ENCODE results near the gene GPSM3. TPM values are rescaled to one million over a fixed set of nuclear protein-coding genes. Genes with fewer than 3 reads are reported as not detected.

GPSM3 gene
- total RNA-seq, 2 donors from 2014 or later: 12.9 to 25.0 TPM

DNA sequence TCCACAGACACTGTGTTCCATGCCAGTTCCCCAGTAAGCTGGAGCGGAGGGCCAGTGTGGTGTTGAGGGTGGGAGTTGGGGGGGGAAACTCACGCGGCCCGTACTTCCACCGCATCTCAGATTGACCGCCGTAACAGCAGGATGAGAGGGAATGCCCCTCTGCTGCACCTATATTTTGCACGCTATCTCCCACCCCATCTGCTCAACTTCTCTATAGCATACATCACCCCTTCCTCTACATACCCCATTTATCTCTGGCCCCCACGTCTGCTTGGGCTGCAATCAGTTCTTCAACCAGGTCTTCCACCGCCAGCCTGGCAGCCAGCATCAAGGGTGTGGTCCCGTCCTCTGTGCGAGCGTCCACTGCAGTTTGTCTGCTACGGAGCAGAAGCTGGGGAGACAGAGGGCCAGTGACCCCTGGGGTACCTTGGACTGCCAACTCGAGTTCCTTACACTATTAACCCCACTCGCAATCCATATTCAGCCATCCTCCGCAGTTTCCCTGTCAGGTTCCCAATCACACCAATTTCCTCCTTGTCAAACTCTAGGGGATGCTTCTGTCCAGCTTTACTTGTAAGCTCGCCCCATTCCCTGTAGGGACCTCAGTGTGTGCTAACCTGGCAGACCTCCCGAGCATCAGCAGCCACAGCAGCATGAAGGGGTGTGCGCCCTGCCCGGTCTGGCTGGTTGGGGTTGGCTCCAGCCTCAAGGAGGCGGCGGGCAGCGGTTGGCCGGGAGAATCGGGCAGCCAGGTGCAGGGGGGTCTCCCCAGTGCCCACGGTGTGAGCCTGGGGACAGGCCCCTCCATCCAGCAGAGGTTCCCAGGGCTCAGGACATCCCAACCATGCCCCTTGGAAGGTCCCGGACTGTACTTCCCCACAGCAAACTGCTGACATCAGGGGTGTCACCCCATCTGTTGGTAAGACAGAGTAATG is 4.5 kb upstream of the GPSM3 start:
- Histone ChIP-seq H3K4me1 (ENCODE audit: control insufficient read depth, insufficient read depth, low read length) (peaks cover 4% of the 10 kb centered on the region), H3K4me3 (ENCODE audit: low read length) (peak overlapping the region; percentile 93), H3K36me3 (ENCODE audit: control insufficient read depth, insufficient read depth, low read length) (no peaks in the 10 kb centered on the region), H3K27me3 (ENCODE audit: control insufficient read depth, insufficient read depth, low read length, poor library complexity, severe bottlenecking) (no peaks in the 10 kb centered on the region), H3K27ac (ENCODE audit: low read depth, low read length) (peak overlapping the region; percentile 100), H3K9me3 (ENCODE audit: control insufficient read depth, low read length) (no peaks in the 10 kb centered on the region), H3K9ac (ENCODE audit: extremely low read depth, low read length, poor library complexity, severe bottlenecking) (peak overlapping the region; percentile 98)
- peak overlapping the region; percentile 100 for H3K27ac Mint-ChIP-seq
- no peaks in the 10 kb centered on the region for H3K36me3 Mint-ChIP-seq (ENCODE audit: low read depth)
- WGBS, 2 experiments (ENCODE audit: insufficient coverage in 1 of 2, insufficient read length in 1 of 2): 82 to 84% methylated on average over 9 to 27 of the region's 28 CpGs
- H3K9me3 Mint-ChIP-seq: no peaks in the 10 kb centered on the region
- peaks cover 10% of the 10 kb centered on the region for H3K27me3 Mint-ChIP-seq (ENCODE audit: insufficient read depth)
- peak overlapping the region; percentile 87 for H3K4me3 Mint-ChIP-seq
- H3K4me1 Mint-ChIP-seq: peaks cover 16% of the 10 kb centered on the region
- no peak for DNase-seq
- TF ChIP-seq CTCF (conservative IDR thresholded peaks at IDR 0.05): no peak

DNA sequence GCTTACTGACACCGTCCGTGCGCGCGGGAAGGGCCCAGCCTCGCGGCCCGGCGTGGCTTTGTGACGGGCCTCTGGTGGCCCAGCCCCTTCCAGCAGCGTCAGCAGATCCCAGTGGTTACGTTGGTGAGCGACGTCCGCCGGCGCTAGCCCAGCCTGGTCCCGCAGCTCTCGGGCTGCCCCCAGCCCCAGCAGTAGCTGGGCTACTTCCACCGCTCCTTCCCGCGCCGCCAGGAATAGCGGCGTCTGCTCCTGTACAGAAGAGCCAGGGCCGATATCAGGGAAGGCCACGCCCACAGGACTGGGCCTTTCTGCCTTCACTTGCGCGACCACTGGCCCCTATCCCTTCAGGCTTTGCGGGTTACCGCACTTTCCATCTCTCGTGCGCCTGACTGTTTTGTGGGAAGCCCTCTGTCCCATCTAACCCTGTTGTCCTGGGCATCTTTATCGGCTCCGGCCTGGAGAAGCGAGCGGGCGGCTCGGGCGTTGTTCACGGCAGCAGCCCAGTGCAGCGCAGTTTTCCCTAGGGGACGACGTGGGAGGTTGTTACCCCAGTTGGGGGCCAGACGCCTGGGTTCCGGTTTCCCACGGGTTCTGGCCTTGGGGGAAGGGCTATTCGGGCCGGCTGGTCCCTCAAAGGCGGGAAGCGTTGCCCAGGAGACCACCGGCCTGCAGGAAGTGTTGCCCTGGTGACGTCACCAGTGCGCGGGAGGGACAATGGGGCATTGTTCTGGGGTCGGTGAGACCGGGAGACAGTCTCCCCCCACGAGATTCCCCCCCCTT is 3.6 kb upstream of the GPSM3 start:
- peaks cover 20% of the 10 kb centered on the region for H3K4me1 Mint-ChIP-seq

More for the DNA sequence above, 3.6 kb upstream of the GPSM3 start:
- H3K4me3 ChIP-seq (ENCODE audit: low read length): peak overlapping the region; percentile 93
- TF ChIP-seq CTCF (conservative IDR thresholded peaks at IDR 0.05): no peak
- H3K36me3 Mint-ChIP-seq (ENCODE audit: low read depth): no peaks in the 10 kb centered on the region
- no peaks in the 10 kb centered on the region for H3K9me3 Mint-ChIP-seq
- no peaks in the 10 kb centered on the region for H3K36me3 ChIP-seq (ENCODE audit: control insufficient read depth, insufficient read depth, low read length)
- peak overlapping the region; percentile 100 for H3K27ac Mint-ChIP-seq
- no peaks in the 10 kb centered on the region for H3K27me3 ChIP-seq (ENCODE audit: control insufficient read depth, insufficient read depth, low read length, poor library complexity, severe bottlenecking)
- DNase-seq: peak; percentile 95
- H3K27me3 Mint-ChIP-seq (ENCODE audit: insufficient read depth): peaks cover 8% of the 10 kb centered on the region
- no peaks in the 10 kb centered on the region for H3K9me3 ChIP-seq (ENCODE audit: control insufficient read depth, low read length)
- H3K4me1 ChIP-seq (ENCODE audit: control insufficient read depth, insufficient read depth, low read length): peaks cover 4% of the 10 kb centered on the region
- 0 to 1% methylated on average over 22 to 57 of the region's 58 CpGs for WGBS, 2 experiments (ENCODE audit: insufficient coverage in 1 of 2, insufficient read length in 1 of 2)
- peak overlapping the region; percentile 98 for H3K9ac ChIP-seq (ENCODE audit: extremely low read depth, low read length, poor library complexity, severe bottlenecking)
- H3K27ac ChIP-seq (ENCODE audit: low read depth, low read length): peak overlapping the region; percentile 100
- peak overlapping the region; percentile 87 for H3K4me3 Mint-ChIP-seq
